ENCODE measurements around the gene GP1BB.

DNA sequence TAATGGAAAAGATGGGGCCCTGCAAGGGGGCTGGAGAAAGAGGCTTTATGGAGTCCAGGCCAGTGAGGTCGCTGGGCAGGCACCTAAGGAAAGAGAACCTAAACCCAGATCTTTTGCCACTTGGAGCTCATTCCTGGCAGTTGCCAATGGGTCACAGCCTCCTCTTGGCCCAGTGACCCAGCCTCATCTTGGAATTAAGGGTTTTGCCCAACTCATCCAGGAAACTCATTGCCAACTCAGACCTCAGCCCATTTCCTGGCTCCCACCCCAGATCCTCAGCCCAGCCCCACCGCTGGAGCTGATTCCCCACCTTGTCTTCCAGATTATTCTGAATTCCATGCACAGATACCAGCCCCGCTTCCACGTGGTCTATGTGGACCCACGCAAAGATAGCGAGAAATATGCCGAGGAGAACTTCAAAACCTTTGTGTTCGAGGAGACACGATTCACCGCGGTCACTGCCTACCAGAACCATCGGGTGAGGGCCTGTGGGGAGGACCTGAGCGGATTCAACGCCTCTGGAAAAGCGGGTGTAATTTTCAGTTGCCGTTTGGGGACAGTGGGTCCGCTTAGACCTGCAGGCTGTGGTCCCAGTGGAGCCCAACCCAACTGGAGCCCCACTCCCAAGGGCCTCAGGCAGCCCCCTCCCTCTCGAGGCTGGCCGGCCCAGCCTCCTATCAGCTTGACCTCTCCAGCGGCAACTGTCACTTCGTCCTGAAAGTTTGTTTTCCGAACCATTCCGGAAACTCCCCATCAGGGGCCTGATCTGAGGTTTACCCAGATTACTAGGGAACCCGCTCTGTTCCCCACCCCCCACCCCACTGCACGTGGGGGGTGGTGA lies 41.5 kb downstream of the GP1BB start:
- TF ChIP-seq, protein P1, sequence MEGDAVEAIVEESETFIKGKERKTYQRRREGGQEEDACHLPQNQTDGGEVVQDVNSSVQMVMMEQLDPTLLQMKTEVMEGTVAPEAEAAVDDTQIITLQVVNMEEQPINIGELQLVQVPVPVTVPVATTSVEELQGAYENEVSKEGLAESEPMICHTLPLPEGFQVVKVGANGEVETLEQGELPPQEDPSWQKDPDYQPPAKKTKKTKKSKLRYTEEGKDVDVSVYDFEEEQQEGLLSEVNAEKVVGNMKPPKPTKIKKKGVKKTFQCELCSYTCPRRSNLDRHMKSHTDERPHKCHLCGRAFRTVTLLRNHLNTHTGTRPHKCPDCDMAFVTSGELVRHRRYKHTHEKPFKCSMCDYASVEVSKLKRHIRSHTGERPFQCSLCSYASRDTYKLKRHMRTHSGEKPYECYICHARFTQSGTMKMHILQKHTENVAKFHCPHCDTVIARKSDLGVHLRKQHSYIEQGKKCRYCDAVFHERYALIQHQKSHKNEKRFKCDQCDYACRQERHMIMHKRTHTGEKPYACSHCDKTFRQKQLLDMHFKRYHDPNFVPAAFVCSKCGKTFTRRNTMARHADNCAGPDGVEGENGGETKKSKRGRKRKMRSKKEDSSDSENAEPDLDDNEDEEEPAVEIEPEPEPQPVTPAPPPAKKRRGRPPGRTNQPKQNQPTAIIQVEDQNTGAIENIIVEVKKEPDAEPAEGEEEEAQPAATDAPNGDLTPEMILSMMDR (IDR thresholded peaks at IDR 0.05), result no peak
- no peak for TF ChIP-seq POLR2A (IDR thresholded peaks at IDR 0.05)
